HT1080 (cell line): ENCODE measurements around the gene POC1B. TPM values are rescaled to one million over a fixed set of nuclear protein-coding genes. Genes with fewer than 3 reads are reported as not detected.

Experiments used
- DNase-seq: peaks from one replicate; pipeline ENCODE4 v3.0.0-alpha.2; 2015; ENCODE audit warnings: low read depth
- small RNA-seq: library from RNA; depleted of rRNA; stranded (forward); fragments of <200 nt; gene quantifications from one replicate; pipeline ENCODE3, GENCODE V24; 2014
- total RNA-seq: library from RNA; depleted of rRNA; stranded (reverse); fragments of >200 nt; shearing (Covaris generic); gene quantifications from 2 replicates; pipeline ENCODE4 v1.2.3, GENCODE V29; 2014; rRNA removed

The POC1B gene
- total RNA-seq, 1 experiment from 2014 or later, result 19.3 TPM

DNA sequence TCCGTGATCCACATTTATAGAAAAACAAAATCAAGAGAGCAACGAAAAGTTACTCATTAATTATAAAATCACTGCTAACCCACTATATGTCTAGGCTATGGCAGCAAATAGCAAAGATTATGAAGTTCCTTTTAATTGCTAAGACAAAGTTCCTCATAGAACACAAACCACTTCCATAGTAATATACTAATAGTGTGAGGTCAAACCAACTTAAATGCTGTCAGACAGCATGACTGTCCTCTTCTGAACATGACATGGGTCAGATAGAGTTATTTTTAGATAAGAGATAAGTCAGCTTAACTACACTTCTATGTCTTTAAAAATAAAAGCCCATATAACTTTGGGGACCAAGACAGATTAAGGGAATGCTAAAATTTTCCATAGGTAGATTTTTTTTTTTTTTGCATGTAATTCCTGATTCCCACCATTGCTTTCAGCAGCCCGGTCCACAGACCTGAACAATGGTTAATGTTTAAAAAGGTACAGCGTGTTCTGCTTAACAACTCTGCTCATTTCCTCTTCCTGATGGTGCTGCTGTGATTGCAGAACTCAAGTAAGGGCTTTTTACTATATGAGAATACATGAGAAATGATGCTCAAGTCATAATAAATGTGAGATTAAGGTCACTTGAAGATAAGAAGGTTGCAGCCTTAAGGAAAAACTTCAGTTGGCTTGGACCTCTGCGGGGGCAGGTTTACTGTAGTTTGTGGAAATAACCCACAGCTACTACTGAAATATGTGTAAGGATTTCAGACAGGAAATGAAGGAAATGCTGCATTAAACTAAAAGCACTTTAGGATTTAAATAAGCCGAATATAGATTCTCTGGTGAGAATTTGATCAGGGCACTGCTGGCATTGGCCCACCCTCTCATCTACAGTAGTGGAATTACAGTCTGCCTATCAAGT is 135.8 kb downstream of the POC1B start:
- DNase-seq, result no peak

DNA sequence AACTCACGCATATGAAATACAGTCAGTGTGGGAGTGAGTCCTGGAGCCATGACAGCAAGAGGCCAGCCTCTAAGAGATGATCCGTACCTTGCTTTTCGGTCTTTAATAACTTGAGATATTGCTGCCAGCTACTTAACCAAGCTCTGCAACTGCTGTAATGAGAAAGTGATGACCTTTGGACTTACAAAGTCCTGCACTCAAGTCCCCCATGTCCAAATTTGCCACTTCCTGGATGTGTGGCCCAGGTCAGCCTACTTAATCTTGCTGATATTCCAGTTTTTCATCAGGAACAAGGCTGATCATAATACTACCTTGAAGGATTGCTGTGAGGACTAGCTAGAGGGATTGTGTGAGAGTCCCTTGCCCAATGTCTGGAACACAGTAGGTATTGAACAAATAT is 139.7 kb downstream of the POC1B start:
- no peak for DNase-seq

DNA sequence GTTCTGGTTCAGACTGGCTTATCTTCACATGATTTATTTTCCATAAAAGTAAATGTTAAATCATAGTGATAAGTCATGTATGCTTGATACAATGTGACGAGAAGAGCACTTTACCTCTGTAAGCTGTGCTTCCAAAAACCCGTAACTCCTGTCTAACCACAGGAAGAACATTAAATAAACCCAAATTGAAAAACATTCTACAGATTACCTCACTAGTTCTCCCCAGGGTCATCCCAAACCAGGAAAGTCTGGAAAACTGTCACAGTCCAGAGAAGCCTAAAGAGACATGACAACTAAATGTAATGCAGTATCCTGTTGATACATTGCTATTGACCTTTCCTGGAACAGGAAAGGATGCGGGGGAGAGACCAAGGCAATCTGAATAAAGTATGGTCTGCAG is 141.0 kb downstream of the POC1B start:
- no peak for DNase-seq

DNA sequence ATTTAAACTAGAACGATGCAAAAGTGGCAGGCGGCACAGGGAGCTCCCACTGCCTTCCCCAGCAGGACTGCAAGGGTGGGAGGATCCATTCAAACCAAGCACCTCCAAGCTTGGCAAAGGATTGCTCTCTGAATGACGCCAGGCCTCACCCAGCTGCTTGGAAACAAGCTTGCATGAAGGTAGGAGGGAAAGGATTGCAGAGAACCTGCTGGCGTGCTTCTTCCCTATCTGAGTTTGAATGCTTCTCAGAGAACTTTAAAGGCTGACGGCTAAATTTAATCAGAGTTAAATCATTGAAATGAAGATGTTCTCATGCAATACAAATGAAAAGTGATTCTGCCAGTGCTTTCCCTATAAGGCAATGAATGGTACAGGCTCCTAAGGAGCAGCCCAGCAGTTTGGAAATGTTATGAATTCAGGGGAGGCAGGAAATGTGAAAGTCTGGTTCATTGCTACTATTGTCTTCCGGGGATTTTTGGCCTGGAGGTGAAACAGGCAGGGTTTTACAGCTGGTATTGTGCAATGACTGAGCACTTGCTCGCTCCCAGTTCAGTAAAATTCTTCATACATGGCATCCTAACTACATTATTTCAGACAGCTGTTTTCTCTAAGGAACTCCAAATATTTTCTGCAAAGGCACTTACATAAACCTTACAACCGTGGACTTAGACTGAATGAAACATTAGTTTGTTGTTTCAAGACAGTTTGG is 141.6 kb downstream of the POC1B start:
- DNase-seq, result peak; percentile 49

DNA sequence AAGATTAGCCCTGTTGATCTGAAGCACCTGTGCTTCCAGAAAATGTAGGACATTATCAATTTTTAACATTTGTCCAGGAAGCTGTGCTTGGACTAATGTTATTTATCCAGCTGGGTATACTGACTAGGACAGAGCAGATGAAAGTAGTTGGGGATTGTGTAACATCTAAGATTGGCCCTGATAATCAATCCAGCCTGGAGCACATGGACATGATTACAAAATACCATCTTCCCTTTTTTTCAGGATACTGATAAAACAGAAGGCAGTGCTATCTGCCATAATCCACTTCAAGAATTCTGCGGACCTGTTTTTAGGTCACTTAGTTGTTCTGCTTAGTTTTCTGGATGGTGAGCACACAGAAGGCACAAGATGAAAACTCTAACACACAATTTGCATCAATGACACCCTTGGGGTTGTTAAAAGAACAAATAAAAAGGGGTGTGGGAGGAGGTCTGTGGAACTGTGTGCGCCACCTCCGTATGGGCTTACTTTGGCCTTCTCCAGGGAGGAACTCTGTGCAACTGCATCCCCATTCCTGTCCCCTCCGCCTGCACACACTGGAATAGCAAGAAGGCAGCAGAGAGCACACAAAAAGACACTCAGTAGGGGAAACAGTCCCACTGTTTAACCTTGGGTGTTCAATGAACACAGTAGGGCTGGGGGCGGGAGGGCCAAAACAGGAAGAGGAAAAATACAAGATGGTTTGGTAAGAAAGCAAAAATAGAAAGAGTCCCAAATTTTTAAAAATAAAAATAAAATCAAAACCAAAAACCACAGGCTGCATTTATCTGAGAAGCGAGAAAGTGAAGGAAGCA is 142.4 kb downstream of the POC1B start:
- DNase-seq, result no peak

DNA sequence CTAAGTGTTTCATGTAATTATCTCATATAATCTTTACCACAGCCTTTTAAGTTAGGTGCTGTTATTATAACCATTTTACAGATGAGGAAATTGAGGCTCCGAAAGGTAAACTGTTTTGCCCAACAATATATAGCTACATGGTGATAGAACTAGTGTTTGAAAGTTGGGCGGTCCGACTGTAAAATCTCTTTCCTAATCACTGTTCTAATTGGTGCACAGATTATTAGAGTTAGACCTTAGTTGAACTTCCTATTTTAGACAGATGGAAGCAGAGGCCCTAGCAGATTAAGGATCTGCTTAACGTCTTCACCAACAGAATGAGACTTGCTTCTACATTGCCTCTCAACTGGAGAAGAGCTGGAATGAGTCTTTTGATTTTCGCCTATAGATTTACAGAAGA is 143.5 kb downstream of the POC1B start:
- DNase-seq, result no peak

DNA sequence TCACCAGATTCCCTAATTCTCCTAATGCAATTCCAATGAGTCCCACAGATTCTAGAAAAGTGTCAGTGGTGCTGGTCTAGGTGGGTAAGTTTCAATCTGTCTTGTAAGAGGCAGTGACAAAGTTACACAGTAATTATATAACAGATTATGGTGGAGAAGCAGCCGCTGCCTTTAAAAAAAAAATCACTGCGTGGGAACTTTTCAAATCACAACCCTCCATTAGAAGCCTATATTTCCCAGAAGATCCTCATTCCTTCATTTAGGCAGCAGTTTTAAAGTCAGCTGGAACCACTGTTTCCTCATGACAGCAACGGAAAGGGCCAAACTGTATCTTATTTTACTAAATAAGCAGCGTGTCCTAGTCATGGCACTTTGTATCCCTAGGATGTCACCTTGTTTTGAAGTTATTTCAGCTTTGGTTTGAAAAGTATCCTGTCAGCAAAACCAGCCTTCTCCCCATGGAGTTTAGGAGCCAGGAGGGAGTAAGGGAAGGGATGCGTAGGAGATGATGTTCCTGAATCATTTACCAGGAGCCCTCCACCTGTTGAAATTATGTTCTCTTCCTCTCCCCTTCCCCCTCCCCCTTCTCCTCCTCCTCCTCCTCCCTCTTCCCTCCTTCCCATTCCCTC is 145.9 kb downstream of the POC1B start:
- DNase-seq, result no peak

DNA sequence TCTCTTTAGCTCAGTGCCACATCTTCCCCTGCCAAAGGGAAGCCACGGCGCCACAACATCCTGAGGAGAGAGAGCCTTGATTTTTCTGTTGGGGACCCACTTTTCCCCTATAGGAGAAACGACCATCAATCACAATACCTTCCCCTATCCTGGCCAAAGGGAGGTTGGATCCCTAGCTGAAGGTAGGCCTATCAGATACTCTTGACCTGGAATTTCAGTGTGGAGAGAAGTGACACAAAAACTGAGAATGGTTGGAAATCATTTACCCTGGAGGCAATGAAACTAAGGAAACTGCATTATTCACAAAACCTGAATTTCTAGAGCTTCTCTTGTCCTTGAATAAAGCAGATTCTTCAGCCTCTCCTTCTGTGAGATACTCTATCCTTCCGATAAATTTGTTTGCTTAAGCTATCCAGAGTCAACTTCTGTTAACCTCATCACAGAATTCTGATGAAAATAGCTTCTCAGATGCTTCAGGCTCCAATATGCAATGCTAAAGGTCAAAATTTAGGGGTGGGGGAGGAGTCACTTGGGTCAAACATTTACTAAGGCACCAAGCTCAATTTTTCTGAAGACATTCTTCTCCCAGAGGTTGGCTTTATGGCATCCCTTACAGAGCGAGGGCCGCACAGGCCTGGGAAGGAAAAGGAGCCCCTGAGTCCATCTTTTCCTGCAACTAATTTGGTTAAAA is 146.6 kb downstream of the POC1B start:
- no peak for DNase-seq

DNA sequence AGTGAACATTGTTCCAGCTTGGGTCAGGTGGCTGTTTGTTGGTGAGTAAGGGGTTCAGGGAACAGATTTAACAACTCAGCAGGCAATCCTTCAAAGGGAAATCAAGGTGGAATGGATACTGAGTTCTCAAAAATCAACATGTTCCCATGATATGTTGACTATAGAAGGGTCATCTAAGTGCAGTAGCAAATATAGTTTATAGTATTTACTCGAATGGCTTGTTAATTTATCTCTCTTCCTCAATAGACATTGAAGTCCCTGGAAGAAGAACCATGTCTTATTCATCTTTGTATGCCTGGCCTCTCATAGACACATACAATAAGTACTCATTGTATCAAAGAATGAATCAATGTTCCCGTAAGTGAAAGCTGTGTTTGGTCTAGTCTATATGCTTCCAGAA is 149.0 kb downstream of the POC1B start:
- no peak for DNase-seq

DNA sequence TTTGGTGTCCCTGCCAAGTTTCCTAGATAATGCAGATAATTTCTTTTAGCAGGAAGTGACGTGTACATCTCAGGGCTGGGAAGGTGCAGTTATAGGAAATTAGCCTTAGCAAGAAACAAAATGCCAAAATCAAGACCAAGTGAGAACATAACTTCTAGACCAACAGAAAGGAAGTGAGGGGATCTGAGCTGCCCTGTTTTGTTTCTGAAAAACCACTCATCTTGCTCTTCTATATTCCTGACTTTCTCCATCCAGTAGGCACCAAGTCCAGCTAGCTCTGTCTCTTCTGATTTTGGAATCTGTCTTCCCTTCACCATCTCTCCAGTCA is 149.7 kb downstream of the POC1B start:
- no peak for DNase-seq

DNA sequence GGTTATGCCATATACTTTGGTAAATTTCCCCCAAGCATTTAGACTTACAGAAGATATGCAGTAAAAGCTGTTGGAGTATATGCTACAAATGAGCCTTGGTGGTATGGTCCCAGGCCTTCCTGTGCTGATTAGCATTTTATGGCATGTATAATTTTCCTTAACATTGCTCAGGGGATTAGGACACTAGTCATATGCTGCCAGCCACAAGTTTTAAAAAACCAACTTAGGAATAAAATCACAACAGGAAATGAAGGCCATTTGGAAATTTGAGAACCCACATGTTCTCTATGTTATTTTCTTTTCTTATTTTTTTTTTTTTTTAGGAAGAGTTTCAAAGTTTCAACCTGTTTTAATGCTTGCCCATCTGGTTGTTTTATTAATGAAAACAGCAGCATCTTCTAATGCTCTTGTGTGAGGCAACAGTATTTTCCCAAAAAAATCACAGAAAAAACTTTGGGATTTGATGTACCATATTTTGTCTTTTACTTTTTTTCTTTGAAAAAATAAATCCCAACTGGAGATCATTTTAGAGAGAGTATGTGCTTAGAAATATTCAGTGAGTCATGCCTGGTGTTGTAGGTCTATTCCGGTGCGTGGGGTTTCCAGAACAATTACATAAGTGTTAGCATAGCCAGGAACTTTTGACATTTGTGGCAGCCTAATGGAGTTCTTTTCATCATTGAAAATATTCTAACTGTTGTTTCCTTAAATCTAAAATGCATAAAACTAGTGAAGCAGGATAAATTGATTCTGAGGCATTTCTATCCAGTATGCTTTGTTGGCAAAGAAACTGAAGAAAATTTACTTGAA is 151.9 kb downstream of the POC1B start:
- peak; percentile 87 for DNase-seq

DNA sequence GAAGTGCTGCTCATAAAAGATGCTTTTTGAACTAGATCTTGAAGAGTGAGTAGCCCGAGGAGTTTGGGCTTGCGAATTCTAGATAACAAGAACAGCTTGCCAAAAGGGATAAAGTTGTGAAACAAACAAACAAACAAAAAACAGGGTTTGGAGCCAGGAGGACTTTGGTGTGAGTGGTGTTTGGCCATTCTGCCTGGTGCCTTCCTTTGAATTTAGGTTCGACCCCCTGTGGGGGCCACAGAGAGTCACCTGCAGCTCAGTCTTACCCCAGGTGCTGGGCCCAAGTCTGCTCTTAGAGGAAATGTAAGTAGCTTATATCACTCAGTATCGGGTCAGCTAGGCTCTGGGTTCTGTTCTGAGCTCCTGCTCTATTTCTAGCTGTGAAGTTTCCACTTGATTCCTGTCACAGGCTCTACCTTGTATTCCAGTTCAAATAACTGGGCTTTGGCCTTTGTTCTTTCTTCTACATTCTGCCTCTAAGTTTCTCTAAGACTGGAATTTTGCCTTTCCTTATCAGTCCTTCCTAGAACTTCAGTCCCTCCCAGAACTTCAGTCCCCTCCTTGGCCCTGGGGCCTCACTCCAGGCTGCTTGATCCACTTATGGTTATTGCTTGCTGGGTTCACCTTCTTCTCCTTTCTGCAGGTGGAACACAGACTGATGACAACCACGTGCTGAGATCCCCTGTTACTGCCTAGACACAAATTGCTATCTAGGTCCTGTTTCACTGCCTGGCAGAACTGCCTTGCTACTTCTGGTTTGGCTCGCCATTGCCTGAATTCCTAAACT is 153.1 kb downstream of the POC1B start:
- no peak for DNase-seq

DNA sequence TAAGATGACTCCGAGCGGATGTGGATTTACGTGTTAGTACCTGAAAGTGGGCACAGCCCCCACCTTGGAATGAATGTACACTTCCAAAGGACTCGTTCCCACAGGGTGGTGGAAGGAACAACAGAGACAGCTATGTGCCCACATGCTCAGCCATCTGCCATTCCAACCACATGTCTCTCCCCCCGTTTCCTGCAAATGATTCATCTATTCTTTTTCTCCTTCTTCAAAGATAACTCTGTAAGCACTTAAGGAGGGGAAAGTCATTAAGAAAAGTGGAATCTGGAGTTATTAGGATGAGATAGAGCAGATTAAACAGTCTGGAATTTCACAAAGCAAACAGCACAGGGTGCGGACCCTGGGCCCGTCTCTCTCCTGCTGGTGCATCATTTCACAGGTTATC is 155.0 kb downstream of the POC1B start:
- peak; percentile 99 for DNase-seq

DNA sequence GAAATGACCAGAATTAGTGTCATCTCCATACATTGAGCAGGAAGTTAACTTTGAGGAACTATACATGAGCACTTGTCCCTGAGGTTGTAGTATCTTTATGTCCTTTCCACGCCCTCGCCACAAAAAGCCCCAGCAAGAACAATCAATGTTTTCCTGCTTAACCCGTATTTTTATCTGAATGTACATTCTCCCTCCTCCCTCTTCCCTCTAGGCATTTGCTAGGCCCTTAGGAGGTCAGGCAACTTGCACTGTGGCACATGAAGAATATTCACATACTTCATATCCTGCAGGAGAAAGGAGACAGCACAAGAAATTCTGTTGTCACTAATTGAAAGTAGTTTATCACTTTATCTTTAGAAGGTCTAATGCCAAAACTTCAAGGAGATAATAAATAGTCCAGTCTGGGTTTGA is 155.4 kb downstream of the POC1B start:
- no peak for DNase-seq

Small RNA genes lying within 50 kb of the gene (small RNA-seq; reads per million reads assigned to genes)
- gene AC025034.2 (not detected), gene POC1B-GALNT4 (not detected)

Other genes starting within 250 kb of the POC1B start
- 0.32 and 1.2 TPM in 2 replicates for gene DUSP6, start 173.5 kb downstream of the POC1B start, total RNA-seq
- gene GALNT4, start 1.3 kb downstream of the POC1B start, total RNA-seq, result 13.7 and 14.0 TPM in 2 replicates
- gene ATP2B1, start 182.8 kb upstream of the POC1B start, total RNA-seq, result 61.0 and 70.0 TPM in 2 replicates